Gastrocnemius medialis (tissue), 4 donors: ENCODE results near the gene XPNPEP1. TPM values are rescaled to one million over a fixed set of nuclear protein-coding genes. Genes with fewer than 3 reads are reported as not detected.
A peak's percentile ranks its signal among the peaks of the same experiment; 100 is the strongest.

Source experiments
- ATAC-seq, 2 donors: fragments of 150-250 bp; one replicate each; pipeline ENCODE4 v1.9.1; 2016
- DNase-seq, 2 donors: peaks; one replicate each; pipeline ENCODE4 v3.0.0-alpha.2; 2019
- H3K27ac ChIP-seq, 4 donors: fragments of 200-600 bp; sonication (generic); 1 replicate in 1 of 4; 2 replicates in 3 of 4; pipeline ENCODE4 v1.5.1; 2016 to 2018; ENCODE audit warnings: mild to moderate bottlenecking in 2 of 4, moderate library complexity in 1 of 4
- H3K27me3 ChIP-seq, 3 donors: fragments of 200-600 bp; sonication (generic) in 2 of 3; 1 replicate in 1 of 3; 2 replicates in 2 of 3; pipeline versions ENCODE4 v1.5.1 to v1.6.0; 2016 to 2019; ENCODE audit warnings: mild to moderate bottlenecking in 1 of 3, moderate library complexity in 1 of 3
- H3K36me3 ChIP-seq, 2 donors: fragments of 200-600 bp; sonication (generic) in 1 of 2; one replicate each; pipeline ENCODE4 v1.5.1; 2017 to 2018
- H3K4me1 ChIP-seq, 2 donors: fragments of 200-600 bp; sonication (generic) in 1 of 2; one replicate each; pipeline ENCODE4 v1.5.1; 2016 to 2017; ENCODE audit warnings: mild to moderate bottlenecking in 2 of 2
- H3K4me3 ChIP-seq, 4 donors: fragments of 200-600 bp; sonication (generic) in 3 of 4; 1 replicate in 1 of 4; 2 replicates in 3 of 4; pipeline ENCODE4 v1.5.1; 2016 to 2019; ENCODE audit warnings: mild to moderate bottlenecking in 2 of 4
- H3K9me3 ChIP-seq, 3 donors: fragments of 200-600 bp; sonication (generic) in 2 of 3; 1 replicate in 1 of 3; 2 replicates in 2 of 3; pipeline ENCODE4 v1.5.1; 2016 to 2019
- CTCF ChIP-seq, 5 experiments: fragments of 450-650 bp in 3 of 5; fragments of 200-600 bp in 2 of 5; sonication (generic) in 2 of 5; IDR thresholded peaks in 4 of 5; conservative IDR thresholded peaks in 1 of 5; 1 replicate in 4 of 5; 2 replicates in 1 of 5; pipeline ENCODE4 v1.5.1; 2016 to 2019; ENCODE audit warnings: antibody characterized with exemption in 5 of 5, mild to moderate bottlenecking in 3 of 5, moderate library complexity in 3 of 5
- POLR2A ChIP-seq, 2 donors: fragments of 450-650 bp; IDR thresholded peaks; one replicate each; pipeline ENCODE4 v1.6.1; 2017; ENCODE audit warnings: antibody characterized with exemption in 2 of 2, mild to moderate bottlenecking in 2 of 2, moderate library complexity in 2 of 2
- in situ Hi-C, 4 donors: fragments of 200-750 bp; cut with MboI; loops; one replicate each; pipeline versions ENCODE4 v1.15.0 to v1.8.0; 2017; ENCODE audit warnings: low sequenced_read_pairs in 4 of 4
- intact Hi-C: fragments of 100-400 bp; cut with DNase I; formaldehyde crosslinking; loops from one replicate; pipeline ENCODE4 v1.15.1; 2023; ENCODE audit warnings: low total_unique reads
- total RNA-seq, 4 donors: library from RNA; depleted of rRNA; stranded (reverse); fragments of >200 nt; gene quantifications; one replicate each; pipeline versions ENCODE4 v1.1.0 to v1.2.3, GENCODE V29; 2016

The XPNPEP1 gene
- total RNA-seq, 4 donors from 2014 or later, result 39.9 to 72.3 (median 64.0) TPM

GRCh38 chr10:109893386-109893785, 29.9 kb downstream of the XPNPEP1 start:
- H3K27ac ChIP-seq, result peak overlapping the region; percentile 36 to 72 (median 68)
- peaks cover 0 to 24% of the 10 kb centered on the region in 2 donors for H3K36me3 ChIP-seq
- H3K27me3 ChIP-seq, result no peaks in the 10 kb centered on the region
- TF ChIP-seq POLR2A (IDR thresholded peaks at IDR 0.05) (no peak), CTCF (IDR thresholded peaks at IDR 0.05 in 4 of 5, conservative IDR thresholded peaks at IDR 0.05 in 1 of 5) (no peak)
- peaks cover 24 to 44% of the 10 kb centered on the region in 2 donors for H3K4me1 ChIP-seq
- H3K4me3 ChIP-seq, result no peak overlapping the region
- ATAC-seq (no peak), DNase-seq (no peak)
- intact Hi-C loops (loop anchor here (5.0 to 10.0 kb wide), 2 partner anchors 314 to 381 kb away; partner anchors contain the start of gene MXI1), in situ Hi-C loops (loop anchor here (25.0 kb wide), 5 partner anchors 119 to 669 kb away; partner anchors contain the start of genes ADD3 (in 1 of the 4) and SMC3 (in 1 of the 4))
- no peaks in the 10 kb centered on the region for H3K9me3 ChIP-seq

GRCh38 chr10:109892931-109893330, 30.4 kb downstream of the XPNPEP1 start:
- intact Hi-C loops, result loop anchor here (5.0 to 10.0 kb wide), 2 partner anchors 314 to 382 kb away; partner anchors contain the start of gene MXI1
- Histone ChIP-seq H3K9me3 (no peaks in the 10 kb centered on the region), H3K27me3 (no peaks in the 10 kb centered on the region), H3K4me1 (peaks cover 23 to 40% of the 10 kb centered on the region in 2 donors), H3K36me3 (peaks cover 0 to 28% of the 10 kb centered on the region in 2 donors), H3K27ac (peak overlapping the region; percentile 36 to 72 (median 68)), H3K4me3 (no peak overlapping the region)
- in situ Hi-C loops, result loop anchor here (25.0 kb wide), 5 partner anchors 119 to 669 kb away; partner anchors contain the start of genes ADD3 (in 1 of the 4) and SMC3 (in 1 of the 4)
- TF ChIP-seq CTCF (IDR thresholded peaks at IDR 0.05 in 4 of 5, conservative IDR thresholded peaks at IDR 0.05 in 1 of 5) (no peak), POLR2A (IDR thresholded peaks at IDR 0.05) (no peak)
- peak; percentile 24 to 34 for DNase-seq
- ATAC-seq, result no peak

- peaks cover 21 to 34% of the 10 kb centered on the region in 2 donors for H3K4me1 ChIP-seq
- no peaks in the 10 kb centered on the region for H3K27me3 ChIP-seq
- in situ Hi-C loops (loop anchor here (25.0 kb wide), 5 partner anchors 120 to 670 kb away; partner anchors contain the start of genes ADD3 (in 1 of the 4) and SMC3 (in 1 of the 4)), intact Hi-C loops (loop anchor here (5.0 to 10.0 kb wide), 2 partner anchors 315 to 383 kb away; partner anchors contain the start of gene MXI1)
- H3K9me3 ChIP-seq, result no peaks in the 10 kb centered on the region
- ATAC-seq (no peak), DNase-seq (no peak)
- peaks cover 0 to 36% of the 10 kb centered on the region in 2 donors for H3K36me3 ChIP-seq
- no peak overlapping the region for H3K4me3 ChIP-seq
- TF ChIP-seq CTCF (IDR thresholded peaks at IDR 0.05 in 4 of 5, conservative IDR thresholded peaks at IDR 0.05 in 1 of 5) (no peak), POLR2A (IDR thresholded peaks at IDR 0.05) (no peak)
- peak overlapping the region in 1 of 4 donors; percentile 3 for H3K27ac ChIP-seq
These were observed 31.2 kb downstream of the XPNPEP1 start for GRCh38 chr10:109892117-109892516.

- Histone ChIP-seq H3K27ac (no peak overlapping the region), H3K4me1 (peaks cover 21 to 31% of the 10 kb centered on the region in 2 donors), H3K36me3 (peaks cover 0 to 41% of the 10 kb centered on the region in 2 donors), H3K9me3 (no peaks in the 10 kb centered on the region), H3K4me3 (no peak overlapping the region), H3K27me3 (no peaks in the 10 kb centered on the region)
- TF ChIP-seq CTCF (IDR thresholded peaks at IDR 0.05 in 4 of 5, conservative IDR thresholded peaks at IDR 0.05 in 1 of 5), result no peak
- no peak for TF ChIP-seq POLR2A (IDR thresholded peaks at IDR 0.05)
- DNase-seq, result no peak
- in situ Hi-C loops, result loop anchor here (25.0 kb wide), 5 partner anchors 121 to 671 kb away; partner anchors contain the start of genes ADD3 (in 1 of the 4) and SMC3 (in 1 of the 4)
- ATAC-seq, result no peak
- intact Hi-C loops, result loop anchor here (5.0 to 10.0 kb wide), 2 partner anchors 316 to 384 kb away; partner anchors contain the start of gene MXI1
These were observed 32.2 kb downstream of the XPNPEP1 start for GRCh38 chr10:109891105-109891504.
